Hematopoietic multipotent progenitor cell treated with erythropoietin and hydrocortisone succinate and interleukin-3 and kit ligand, for 17 days (in vitro differentiated cells): ENCODE results near the gene TAF7.
"Not testable (repeated sequence)": the region's sequence is repeated elsewhere in the genome, so short reads cannot be mapped to it uniquely, and the experiment has no call there.

Experiments
- DNase-seq: peaks from one replicate; pipeline ENCODE4 v3.0.0-alpha.2; 2015; ENCODE audit warnings: low spot score

TAF7 gene

DNA sequence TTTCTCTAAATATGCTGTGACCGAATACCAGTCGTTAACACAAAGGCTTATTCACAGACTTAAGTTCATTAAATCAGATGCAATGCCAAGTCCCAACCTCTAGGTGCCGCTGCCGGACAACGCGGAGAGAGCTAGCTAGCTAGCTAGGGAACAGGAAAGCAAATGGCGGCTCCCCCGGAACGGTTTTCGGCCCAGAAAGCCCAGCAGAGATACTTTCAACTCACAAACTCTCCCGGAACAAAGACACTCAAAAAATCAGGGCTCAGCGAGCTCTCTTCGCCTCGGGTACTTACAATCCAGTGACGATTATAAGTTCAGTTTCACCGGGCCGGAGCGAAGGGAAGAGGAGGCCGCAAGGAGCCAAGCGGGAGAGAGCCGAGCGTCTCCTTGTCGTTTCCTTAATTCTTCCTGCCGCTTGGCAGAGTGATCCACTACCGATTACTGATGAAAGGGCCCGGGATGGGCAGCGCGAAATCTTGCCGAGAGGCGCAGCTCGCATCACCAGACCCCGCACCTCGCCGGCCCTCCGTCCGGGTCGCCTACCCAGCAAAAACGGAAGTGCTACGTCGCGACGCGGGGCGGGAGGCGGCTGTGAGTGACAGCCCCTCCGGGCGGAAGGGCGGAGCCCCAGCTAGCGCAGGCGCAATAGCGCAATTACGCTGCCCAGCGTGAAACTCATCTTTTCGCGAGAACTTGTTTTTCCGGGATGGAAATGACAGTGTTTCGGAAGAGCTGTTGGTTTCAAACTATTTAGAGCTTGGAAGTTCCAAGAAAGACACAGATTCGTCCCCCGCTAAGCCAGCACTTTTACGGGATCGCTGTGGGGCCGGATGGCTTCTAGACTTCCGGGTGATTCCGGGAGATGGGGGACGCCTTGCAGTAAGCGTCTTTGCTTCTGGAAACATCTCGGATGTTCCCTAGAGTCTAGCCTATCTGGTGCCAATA lies at the start of gene TAF7:
Gene TAF7 (minus strand): TSS at position 560 of the 945 bp plus-strand sequence. CDS start 740 bp downstream, outside the sequence.
- peak; percentile 92 for DNase-seq

DNA sequence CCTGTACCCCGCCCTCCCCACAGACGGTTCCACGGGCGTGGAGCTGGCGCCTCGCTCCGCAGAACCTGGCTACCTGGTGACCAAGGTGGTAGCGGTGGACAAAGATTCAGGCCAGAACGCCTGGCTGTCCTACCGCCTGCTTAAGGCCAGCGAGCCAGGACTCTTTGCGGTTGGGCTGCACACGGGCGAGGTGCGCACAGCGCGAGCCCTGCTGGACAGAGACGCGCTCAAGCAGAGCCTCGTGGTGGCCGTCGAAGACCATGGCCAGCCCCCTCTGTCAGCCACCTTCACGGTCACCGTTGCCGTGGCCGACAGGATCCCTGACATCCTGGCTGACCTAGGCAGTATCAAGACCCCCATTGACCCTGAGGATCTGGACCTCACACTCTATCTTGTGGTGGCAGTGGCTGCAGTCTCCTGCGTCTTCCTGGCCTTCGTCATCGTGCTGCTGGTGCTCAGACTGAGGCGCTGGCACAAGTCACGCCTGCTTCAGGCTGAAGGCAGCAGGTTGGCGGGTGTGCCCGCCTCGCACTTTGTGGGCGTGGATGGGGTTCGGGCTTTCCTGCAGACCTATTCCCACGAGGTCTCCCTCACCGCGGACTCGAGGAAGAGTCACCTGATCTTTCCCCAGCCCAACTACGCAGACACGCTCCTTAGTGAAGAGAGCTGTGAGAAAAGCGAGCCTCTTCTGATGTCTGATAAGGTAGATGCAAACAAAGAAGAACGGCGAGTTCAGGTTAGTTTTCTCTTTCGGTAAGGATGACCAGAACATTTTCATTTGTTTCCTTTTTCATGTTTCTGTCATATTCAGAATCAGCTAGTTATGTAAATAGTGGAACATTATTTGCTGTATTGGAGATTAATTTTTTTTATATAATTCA lies 45.7 kb upstream of the TAF7 start:
- DNase-seq: no peak

GRCh38 chr5:141363952-141364660 lies 43.5 kb upstream of the TAF7 start, which contains the start of gene PCDHGA5:
TSS of gene PCDHGA5 (plus strand) at chr5:141364162. CDS start at chr5:141364331, 169 bp downstream.
- no peak for DNase-seq

- DNase-seq: no peak
Measured at GRCh38 chr5:141362719-141363118, 42.1 kb upstream of the TAF7 start.

DNA sequence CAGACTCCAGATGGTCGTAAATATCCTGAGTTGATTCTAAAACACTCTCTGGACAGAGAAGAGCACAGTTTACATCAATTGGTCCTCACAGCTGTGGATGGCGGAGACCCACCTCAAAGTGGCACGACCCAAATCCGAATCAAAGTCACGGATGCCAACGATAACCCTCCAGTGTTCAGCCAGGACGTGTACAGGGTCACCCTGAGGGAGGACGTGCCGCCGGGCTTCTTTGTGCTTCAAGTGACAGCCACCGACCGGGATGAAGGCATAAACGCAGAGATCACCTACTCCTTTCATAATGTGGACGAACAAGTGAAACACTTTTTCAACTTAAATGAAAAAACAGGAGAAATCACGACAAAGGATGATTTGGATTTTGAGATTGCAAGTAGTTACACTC lies 40.1 kb upstream of the TAF7 start:
- no peak for DNase-seq

DNA sequence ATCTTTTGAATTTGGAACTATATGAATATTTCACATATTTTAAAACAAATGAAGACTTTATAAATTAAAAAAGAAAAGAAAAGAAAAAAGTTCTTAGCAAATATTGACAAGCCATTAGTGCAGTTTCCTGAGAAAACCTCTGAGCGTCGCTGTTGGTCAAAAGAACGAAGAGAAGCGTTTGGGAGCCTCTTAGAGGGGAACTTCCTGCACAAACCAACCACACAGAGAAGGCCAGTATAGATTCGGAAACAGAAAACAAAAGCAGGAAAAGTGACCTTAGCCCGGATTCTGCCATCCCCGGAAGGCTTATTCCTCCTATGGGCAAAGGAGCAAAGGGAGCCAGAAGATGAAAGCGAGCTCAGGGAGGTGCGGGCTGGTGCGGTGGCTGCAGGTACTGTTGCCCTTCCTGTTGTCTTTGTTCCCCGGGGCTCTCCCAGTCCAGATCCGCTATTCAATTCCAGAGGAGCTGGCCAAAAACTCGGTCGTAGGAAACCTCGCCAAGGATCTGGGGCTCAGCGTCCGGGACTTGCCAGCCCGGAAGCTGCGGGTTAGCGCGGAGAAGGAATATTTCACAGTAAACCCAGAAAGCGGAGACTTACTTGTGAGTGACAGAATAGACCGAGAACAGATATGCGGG lies 39.3 kb upstream of the TAF7 start, which contains the start of gene PCDHGB2:
Gene PCDHGB2 (plus strand): TSS at position 205 of the 637 bp plus-strand sequence. CDS start 142 bp downstream, at position 347.
- no peak for DNase-seq

DNA sequence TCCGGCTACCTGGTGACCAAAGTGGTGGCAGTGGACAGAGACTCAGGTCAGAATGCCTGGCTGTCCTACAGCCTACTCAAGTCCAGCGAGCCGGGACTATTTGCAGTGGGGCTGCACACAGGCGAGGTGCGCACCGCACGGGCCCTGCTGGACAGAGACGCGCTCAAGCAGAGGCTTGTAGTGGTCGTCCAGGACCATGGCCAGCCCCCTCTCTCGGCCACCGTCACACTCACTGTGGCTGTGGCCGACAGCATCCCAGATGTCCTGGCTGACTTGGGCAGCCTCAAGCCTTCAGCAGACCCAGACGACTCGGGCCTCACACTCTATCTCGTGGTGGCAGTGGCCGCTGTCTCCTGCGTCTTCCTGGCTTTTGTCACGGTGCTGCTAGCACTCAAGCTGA lies 36.4 kb upstream of the TAF7 start:
- no peak for DNase-seq

DNA sequence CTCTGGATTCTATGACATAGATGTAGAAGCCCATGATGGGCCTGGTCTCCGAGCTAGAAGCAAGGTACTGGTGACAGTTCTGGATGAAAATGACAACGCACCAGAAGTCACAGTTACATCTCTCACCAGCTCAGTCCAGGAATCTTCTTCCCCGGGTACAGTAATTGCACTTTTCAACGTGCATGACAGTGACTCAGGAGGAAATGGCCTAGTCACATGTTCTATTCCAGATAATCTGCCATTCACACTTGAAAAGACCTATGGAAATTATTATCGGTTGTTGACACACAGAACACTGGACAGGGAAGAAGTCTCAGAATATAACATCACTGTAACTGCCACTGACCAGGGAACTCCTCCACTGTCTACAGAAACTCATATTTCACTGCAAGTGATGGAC lies 35.5 kb upstream of the TAF7 start:
- no peak for DNase-seq

DNA sequence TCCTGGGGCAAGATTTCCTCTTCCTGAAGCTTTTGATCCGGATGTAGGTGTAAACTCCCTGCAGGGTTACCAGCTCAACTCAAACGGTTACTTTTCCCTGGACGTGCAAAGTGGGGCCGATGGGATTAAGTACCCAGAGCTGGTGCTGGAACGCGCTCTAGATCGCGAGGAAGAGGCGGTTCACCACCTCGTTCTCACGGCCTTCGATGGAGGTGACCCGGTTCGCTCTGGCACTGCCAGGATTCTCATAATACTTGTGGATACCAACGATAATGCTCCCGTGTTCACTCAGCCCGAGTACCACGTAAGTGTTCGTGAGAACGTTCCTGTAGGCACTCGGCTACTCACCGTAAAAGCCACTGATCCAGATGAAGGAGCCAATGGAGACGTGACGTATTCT lies 35.1 kb upstream of the TAF7 start:
- no peak for DNase-seq

DNA sequence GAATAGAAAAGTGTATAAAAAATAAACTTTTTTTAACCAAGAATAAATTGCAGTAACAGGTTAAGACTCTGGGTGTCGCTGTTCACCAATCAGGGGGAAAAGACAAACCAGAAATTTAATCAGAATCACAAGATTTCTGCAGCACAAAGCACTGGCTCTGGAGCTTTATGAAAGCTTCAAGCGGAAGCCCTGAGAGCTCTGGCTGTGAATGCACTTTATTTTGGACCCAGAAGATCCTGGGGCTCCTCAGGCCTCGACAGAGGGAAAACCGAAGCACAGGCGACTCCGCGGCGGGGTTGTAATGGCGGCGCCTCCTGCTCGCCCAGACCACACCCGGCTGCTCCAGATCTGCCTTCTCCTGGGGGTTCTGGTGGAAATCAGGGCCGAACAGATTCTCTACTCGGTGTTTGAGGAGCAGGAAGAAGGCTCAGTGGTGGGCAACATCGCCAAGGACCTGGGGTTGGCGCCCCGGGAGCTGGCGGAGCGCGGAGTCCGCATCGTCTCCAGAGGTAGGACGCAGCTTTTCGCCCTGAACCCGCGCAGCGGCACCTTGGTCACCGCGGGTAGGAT lies 34.4 kb upstream of the TAF7 start, which contains the start of gene PCDHGA4:
Gene PCDHGA4 (plus strand): TSS at position 122 of the 570 bp plus-strand sequence. CDS start 87 bp downstream, at position 209.
- no peak for DNase-seq

- DNase-seq: no peak
Measured at GRCh38 chr5:141351591-141351990, 31.0 kb upstream of the TAF7 start.

GRCh38 chr5:141349917-141350619 lies 29.5 kb upstream of the TAF7 start, which contains the start of gene PCDHGB1:
TSS of gene PCDHGB1 (plus strand) at chr5:141350099. CDS start at chr5:141350261, 162 bp downstream.
- DNase-seq: no peak

DNA sequence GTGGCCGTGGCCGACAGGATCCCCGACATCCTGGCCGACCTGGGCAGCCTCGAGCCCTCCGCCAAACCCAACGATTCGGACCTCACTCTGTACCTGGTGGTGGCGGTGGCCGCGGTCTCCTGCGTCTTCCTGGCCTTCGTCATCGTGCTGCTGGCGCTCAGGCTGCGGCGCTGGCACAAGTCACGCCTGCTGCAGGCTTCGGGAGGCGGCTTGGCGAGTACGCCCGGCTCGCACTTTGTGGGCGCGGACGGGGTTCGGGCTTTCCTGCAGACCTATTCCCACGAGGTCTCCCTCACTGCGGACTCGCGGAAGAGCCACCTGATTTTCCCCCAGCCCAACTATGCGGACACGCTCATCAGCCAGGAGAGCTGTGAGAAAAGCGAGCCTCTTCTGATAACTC lies 25.4 kb upstream of the TAF7 start:
- DNase-seq: not testable (repeated sequence)

GRCh38 chr5:141345327-141345726 lies 24.7 kb upstream of the TAF7 start:
- no peak for DNase-seq

DNA sequence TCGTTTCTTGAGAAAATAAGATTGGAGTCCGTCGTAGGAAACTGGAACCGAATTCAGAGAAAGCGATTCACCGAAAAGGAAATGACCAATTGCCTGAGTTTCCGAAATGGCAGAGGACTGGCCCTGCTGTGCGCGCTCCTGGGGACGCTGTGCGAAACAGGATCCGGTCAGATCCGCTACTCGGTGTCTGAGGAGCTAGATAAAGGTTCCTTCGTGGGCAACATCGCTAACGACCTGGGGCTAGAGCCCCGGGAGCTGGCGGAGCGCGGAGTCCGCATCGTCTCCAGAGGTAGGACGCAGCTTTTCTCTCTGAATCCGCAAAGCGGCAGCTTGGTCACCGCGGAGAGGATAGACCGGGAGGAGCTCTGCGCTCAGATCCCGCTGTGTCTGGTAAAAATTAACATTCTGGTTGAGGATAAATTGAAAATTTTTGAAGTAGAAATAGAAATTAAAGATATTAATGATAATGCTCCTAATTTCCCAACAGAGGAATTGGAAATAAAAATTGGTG lies 23.4 kb upstream of the TAF7 start:
- DNase-seq: no peak

DNA sequence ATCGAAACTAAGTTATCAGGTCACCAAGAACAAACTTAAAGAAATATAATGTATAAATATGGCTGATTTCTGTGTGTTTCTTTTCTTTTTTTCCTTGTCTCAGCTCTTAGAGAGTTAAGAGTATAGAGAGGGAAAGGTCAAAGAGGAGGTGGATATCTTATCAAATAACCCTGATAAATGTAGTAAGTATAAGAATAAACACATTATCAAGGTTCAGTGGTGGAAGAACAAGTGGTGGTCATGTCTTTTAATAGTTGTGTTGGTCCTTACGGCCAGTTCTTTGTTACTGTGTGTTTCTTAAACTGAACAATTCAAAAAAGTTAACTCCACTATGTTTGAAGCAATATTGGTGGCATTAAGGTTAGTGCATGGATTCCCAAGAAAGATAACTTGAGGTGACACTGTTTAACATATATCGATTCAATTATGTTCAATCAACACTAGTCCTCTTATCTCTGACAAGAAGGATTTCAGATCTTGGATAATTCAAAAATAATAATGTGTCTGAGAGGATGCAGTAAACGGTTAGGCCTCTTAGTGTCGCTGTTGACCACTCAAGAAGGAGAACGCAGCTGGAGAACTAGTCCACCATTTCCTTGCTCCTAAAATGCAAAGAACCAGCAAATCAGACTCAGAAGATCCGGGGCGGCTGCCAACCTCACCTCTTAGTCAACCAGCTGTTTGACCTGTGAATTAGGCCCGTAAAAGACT lies 22.8 kb upstream of the TAF7 start, which contains the start of gene PCDHGA3:
Gene PCDHGA3 (plus strand): TSS at position 588 of the 711 bp plus-strand sequence. CDS start 205 bp downstream, outside the sequence.
- DNase-seq: peak; percentile 13

GRCh38 chr5:141342773-141343172 lies 22.2 kb upstream of the TAF7 start:
- DNase-seq: no peak

DNA sequence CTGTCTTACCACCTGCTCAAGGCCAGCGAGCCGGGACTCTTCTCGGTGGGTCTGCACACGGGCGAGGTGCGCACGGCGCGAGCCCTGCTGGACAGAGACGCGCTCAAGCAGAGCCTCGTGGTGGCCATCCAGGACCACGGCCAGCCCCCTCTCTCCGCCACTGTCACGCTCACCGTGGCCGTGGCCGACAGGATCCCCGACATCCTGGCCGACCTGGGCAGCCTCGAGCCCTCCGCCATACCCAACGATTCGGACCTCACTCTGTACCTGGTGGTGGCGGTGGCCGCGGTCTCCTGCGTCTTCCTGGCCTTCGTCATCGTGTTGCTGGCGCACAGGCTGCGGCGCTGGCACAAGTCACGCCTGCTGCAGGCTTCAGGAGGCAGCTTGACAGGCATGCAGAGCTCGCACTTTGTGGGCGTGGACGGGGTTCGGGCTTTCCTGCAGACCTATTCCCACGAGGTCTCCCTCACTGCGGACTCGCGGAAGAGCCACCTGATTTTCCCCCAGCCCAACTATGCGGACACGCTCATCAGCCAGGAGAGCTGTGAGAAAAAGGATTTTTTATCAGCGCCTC lies 20.3 kb upstream of the TAF7 start:
- DNase-seq: not testable (repeated sequence)
